Colonic mucosa (tissue), 4 donors: ENCODE results near the gene ASCL5. TPM values are rescaled to one million over a fixed set of nuclear protein-coding genes. Genes with fewer than 3 reads are reported as not detected.

Experiments
- DNase-seq: peaks from one replicate; pipeline ENCODE4 v3.0.0-alpha.2; 2020
- H3K27ac ChIP-seq: fragments of 200-600 bp; one replicate; pipeline ENCODE4 v1.8.0; 2021
- H3K27me3 ChIP-seq: fragments of 200-600 bp; one replicate; pipeline ENCODE4 v1.8.0; 2021
- H3K36me3 ChIP-seq: fragments of 200-600 bp; one replicate; pipeline ENCODE4 v1.8.0; 2021
- H3K4me1 ChIP-seq: fragments of 200-600 bp; one replicate; pipeline ENCODE4 v1.8.0; 2021; ENCODE audit warnings: mild to moderate bottlenecking
- H3K4me3 ChIP-seq: fragments of 200-600 bp; one replicate; pipeline ENCODE4 v1.8.0; 2021
- H3K9ac ChIP-seq, 2 donors: one replicate each; pipeline ENCODE4 v1.7.0; 2013; ENCODE audit warnings: control low read depth in 2 of 2, low read depth in 2 of 2, low read length in 2 of 2
- H3K9me3 ChIP-seq: fragments of 200-600 bp; one replicate; pipeline ENCODE4 v1.8.0; 2021
- intact Hi-C: fragments of 100-400 bp; cut with DNase I; formaldehyde crosslinking; loops from one replicate; pipeline ENCODE4 v1.14.1; 2022
- total RNA-seq, 2 donors: library from RNA; stranded (reverse); fragmentation: NEBNext Ultra II Directional in 1 of 2; extraction: Animal tissue kit (Norgen Biotek cat#: 25700) in 1 of 2; gene quantifications; one replicate each; pipeline ENCODE4 v1.2.1, GENCODE V29; 2021
- TF ChIP-seq, protein P1 (sequence below): fragments of 200-600 bp; IDR thresholded peaks from one replicate; pipeline ENCODE4 v1.8.0; 2022; ENCODE audit warnings: antibody characterized with exemption, mild to moderate bottlenecking
- donor health status: healthy.
- donor health status: DM: no; HTN: no; CAD: no.
- donor health status: DM: no; HTN: no; CAD: no.

Gene ASCL5
- total RNA-seq, 2 donors from 2014 or later: not detected

DNA sequence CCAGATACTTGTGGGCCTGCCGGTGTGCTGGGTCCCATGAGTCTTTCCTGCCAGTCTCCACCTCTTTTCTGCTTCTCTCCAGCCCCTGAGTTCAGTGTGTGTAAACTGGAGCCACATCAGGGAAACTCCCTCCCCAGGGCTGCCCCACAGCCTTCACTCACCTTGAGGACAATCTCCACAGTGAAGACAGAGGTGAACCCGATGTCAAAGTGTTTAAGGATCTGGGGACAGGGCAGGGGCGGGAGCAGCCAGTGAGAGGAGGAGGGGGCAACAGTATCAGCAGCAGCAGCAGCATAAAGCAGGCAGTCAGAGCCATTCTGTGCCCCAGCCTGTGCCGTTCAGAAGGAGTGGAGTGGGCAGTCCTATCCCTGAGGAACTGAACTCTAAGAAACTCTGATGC is 58.0 kb downstream of the ASCL5 start:
- H3K4me1 ChIP-seq: no peaks in the 10 kb centered on the region

DNA sequence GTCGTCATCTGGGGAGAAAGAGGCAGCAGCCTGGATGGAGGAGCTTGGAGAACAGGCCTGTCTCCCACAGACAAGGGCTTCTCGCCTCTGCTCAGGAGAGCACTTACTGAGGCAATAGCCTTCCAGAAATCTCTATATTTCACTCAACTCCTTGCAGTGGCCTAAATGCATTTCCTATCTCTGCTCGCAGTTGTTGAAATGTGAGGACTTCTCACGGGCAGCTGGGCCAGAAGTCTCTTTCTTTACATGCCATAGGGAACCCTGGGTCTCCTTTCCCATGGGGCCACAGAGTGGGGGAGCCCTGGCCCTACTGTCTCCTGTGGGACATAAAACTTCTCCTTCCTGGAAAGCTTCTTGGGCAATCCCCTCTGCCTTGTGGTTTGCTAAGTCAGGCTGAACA is 60.0 kb downstream of the ASCL5 start:
- no peaks in the 10 kb centered on the region for H3K27me3 ChIP-seq
- no peak overlapping the region for H3K4me3 ChIP-seq
- no peaks in the 10 kb centered on the region for H3K4me1 ChIP-seq
- H3K36me3 ChIP-seq: no peaks in the 10 kb centered on the region
- no peak overlapping the region for H3K27ac ChIP-seq
- TF ChIP-seq, protein P1, sequence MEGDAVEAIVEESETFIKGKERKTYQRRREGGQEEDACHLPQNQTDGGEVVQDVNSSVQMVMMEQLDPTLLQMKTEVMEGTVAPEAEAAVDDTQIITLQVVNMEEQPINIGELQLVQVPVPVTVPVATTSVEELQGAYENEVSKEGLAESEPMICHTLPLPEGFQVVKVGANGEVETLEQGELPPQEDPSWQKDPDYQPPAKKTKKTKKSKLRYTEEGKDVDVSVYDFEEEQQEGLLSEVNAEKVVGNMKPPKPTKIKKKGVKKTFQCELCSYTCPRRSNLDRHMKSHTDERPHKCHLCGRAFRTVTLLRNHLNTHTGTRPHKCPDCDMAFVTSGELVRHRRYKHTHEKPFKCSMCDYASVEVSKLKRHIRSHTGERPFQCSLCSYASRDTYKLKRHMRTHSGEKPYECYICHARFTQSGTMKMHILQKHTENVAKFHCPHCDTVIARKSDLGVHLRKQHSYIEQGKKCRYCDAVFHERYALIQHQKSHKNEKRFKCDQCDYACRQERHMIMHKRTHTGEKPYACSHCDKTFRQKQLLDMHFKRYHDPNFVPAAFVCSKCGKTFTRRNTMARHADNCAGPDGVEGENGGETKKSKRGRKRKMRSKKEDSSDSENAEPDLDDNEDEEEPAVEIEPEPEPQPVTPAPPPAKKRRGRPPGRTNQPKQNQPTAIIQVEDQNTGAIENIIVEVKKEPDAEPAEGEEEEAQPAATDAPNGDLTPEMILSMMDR: no peak
- intact Hi-C loops: no loop called here
- DNase-seq: no peak
- H3K9me3 ChIP-seq: no peaks in the 10 kb centered on the region
- H3K9ac ChIP-seq: no peak overlapping the region

More for the DNA sequence above, 58.0 kb downstream of the ASCL5 start:
- no peak for DNase-seq
- intact Hi-C loops: no loop called here
- no peak overlapping the region for H3K27ac ChIP-seq
- TF ChIP-seq, protein P1: no peak
- H3K4me3 ChIP-seq: no peak overlapping the region
- no peak overlapping the region for H3K9ac ChIP-seq
- no peaks in the 10 kb centered on the region for H3K9me3 ChIP-seq
- no peaks in the 10 kb centered on the region for H3K27me3 ChIP-seq
- H3K36me3 ChIP-seq: no peaks in the 10 kb centered on the region

DNA sequence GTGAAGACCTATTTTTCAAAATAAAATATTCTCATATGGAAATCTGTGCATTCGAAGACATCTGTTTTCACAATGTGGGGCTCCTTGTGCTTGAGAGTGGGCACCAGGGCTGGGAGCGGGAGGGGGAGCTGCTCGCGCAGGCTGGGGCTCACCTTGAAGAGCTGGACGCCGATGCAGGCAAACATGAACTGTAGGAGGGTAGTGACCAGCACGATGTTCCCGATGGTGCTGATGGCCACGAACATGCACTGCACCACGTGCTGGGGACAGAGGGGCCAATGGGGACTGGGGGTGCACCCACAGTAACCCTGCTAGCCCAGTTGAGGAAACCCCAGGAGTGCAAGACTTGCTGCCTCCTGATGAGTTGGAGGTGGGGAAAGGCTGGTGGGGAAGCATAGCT is 61.3 kb downstream of the ASCL5 start:
- no peaks in the 10 kb centered on the region for H3K36me3 ChIP-seq
- no peak overlapping the region for H3K4me3 ChIP-seq
- no peaks in the 10 kb centered on the region for H3K4me1 ChIP-seq
- TF ChIP-seq, protein P1: no peak
- intact Hi-C loops: no loop called here
- H3K9ac ChIP-seq: no peak overlapping the region
- H3K9me3 ChIP-seq: no peaks in the 10 kb centered on the region
- H3K27ac ChIP-seq: no peak overlapping the region
- no peaks in the 10 kb centered on the region for H3K27me3 ChIP-seq
- no peak for DNase-seq

DNA sequence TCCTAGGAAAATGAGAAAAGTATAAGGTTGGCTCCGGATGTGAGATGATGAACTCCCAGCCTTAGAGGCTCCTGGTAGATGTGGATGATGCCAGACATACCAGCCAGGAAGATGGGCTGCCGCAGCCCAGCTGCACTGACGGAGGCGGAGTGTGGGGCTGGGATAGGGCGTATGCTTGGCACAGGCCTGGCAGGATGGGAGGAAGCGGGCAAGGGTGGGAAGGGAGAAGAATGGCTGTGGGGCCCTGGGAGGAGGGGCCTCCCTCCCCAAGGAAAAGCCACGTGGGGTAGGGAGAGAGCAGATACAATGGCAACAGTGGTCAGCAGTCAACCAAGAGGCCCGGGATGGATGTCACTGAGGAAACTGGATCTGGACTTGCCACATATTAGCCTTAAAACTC is 62.2 kb downstream of the ASCL5 start:
- H3K9ac ChIP-seq: no peak overlapping the region
- TF ChIP-seq, protein P1: no peak
- H3K27me3 ChIP-seq: no peaks in the 10 kb centered on the region
- no peak for DNase-seq
- no peak overlapping the region for H3K4me3 ChIP-seq
- no peaks in the 10 kb centered on the region for H3K9me3 ChIP-seq
- intact Hi-C loops: no loop called here
- H3K27ac ChIP-seq: no peak overlapping the region
- no peaks in the 10 kb centered on the region for H3K36me3 ChIP-seq
- H3K4me1 ChIP-seq: no peaks in the 10 kb centered on the region

Other genes with a start within 250 kb of the ASCL5 start
- gene INAVA, start 232.3 kb downstream of the ASCL5 start, total RNA-seq: 100 to 1,000 TPM; 127 to 167 TPM
- 10 to 100 TPM in 1 of 2 donors, 1 to 10 TPM in 1; 3.1 to 10.4 TPM for gene KIF21B, start 103.5 kb downstream of the ASCL5 start, total RNA-seq
- gene CACNA1S, start 14.8 kb downstream of the ASCL5 start, total RNA-seq: not detected
- gene TMEM9, start 27.3 kb upstream of the ASCL5 start, total RNA-seq: 10 to 100 TPM; 35.4 to 38.2 TPM
- gene IGFN1, start 63.6 kb upstream of the ASCL5 start, total RNA-seq: under 1 TPM; 0.12 to 0.16 TPM
- under 1 TPM; 0.54 to 0.74 TPM for gene PKP1, start 156.3 kb upstream of the ASCL5 start, total RNA-seq